ENCODE results near the gene UGGT1.

DNA sequence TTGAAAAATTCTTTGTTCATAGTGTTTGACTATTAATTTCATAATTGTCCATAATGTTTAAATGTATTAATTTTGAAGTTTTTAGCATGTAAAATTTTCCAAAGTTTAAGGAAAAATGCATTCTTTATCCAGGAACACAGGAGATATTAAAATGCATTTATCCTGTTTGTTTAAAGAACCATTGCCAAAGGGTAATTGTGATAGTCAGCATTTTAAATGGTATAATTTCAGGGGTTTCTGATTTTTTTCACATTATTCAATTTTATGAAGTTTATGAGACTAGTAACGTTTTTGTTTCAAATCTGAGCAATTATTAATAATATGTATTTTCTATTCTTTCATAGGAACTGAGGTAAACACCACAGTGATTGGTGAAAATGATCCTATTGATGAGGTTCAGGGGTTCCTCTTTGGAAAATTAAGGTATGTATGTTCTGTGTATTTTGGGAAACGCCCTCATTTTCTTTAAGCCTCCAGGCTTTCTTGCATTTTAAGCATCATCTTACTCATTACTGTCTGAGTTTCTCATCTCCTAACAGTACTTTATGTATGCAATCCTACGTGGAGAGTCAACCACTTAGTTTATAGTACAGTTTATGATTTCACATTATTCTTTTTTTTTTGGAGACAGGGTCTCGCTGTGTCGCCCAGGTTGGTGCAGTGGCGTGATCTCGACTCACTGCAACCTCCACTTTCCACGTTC is 25.1 kb downstream of the UGGT1 start:
- TF ChIP-seq, protein P1, sequence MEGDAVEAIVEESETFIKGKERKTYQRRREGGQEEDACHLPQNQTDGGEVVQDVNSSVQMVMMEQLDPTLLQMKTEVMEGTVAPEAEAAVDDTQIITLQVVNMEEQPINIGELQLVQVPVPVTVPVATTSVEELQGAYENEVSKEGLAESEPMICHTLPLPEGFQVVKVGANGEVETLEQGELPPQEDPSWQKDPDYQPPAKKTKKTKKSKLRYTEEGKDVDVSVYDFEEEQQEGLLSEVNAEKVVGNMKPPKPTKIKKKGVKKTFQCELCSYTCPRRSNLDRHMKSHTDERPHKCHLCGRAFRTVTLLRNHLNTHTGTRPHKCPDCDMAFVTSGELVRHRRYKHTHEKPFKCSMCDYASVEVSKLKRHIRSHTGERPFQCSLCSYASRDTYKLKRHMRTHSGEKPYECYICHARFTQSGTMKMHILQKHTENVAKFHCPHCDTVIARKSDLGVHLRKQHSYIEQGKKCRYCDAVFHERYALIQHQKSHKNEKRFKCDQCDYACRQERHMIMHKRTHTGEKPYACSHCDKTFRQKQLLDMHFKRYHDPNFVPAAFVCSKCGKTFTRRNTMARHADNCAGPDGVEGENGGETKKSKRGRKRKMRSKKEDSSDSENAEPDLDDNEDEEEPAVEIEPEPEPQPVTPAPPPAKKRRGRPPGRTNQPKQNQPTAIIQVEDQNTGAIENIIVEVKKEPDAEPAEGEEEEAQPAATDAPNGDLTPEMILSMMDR (IDR thresholded peaks at IDR 0.05; ENCODE audit: insufficient read depth, low read length, poor library complexity, severe bottlenecking), result no peak
- TF ChIP-seq EZH2phosphoT487 (conservative IDR thresholded peaks at IDR 0.05; ENCODE audit: low read length), result no peak

Data from SU-DHL-6 (cell line).